ENCODE measurements around the gene EPHA1.

EPHA1 gene

DNA sequence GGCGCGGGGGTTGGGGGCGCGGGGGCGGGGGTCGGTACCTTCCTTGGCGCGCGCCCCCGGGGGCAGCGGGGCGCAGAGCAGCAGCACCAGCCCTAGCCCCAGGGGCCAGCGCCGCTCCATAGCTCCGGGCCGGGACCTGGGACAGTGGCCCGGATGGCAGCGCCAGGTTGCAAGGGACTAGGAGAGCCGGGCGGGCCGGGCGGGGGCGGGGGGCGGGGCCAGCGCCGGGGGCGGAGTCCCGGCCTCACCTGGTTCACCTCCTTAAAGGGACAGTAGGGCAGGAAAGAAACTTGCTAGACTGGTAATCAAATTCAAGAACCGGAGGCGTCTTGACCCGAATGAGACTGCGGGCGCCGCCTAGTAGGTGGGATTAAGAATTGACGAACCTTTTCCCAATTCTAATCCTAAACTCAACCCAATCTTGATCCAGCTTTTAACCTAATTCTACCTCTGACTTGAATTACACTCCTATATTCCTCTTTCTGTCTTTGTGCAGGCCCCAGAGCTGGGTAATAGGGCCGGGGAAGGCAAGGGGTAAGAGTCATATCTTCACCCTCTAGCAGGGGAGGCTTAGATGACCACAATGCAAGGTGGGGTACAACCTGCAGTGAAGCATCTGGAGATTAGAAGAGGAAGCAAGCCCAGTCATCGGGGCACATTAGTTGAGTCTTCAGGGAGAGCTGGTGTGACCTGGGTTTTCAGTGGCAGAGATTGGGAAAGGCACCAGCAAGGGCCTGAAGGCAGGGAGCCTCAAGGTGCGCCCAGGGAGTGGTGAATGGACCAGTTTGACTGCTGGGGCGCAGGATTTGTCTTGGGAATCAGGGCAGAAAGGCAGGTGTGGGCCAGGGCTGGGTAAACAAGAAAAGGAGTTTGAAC lies at the start of gene EPHA1:
Gene EPHA1, minus strand, starts transcription at position 171 of the 876 bp plus-strand sequence. Its CDS starts 51 bp downstream, at position 120.
- peak; percentile 35 for DNase-seq

DNA sequence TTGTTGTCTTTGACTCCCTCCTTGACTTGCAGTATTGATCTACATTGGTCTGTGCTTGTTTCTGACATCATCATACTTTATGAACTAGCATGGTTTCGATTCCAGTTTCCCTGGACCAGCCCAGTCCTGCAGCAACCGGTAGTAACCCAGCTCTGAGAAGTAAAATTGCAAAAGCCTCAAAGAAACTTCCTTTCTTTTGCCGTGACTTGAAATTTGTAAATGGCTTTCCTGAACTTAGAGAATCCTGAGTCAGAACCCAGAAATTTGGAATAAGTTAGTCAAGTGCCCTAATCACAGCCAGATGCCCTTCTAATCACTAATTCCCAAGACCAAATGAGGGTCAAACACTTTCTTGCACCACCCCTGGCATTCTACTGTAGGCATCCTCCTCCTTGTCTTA lies 49.6 kb upstream of the EPHA1 start:
- no peak for DNase-seq

DNA sequence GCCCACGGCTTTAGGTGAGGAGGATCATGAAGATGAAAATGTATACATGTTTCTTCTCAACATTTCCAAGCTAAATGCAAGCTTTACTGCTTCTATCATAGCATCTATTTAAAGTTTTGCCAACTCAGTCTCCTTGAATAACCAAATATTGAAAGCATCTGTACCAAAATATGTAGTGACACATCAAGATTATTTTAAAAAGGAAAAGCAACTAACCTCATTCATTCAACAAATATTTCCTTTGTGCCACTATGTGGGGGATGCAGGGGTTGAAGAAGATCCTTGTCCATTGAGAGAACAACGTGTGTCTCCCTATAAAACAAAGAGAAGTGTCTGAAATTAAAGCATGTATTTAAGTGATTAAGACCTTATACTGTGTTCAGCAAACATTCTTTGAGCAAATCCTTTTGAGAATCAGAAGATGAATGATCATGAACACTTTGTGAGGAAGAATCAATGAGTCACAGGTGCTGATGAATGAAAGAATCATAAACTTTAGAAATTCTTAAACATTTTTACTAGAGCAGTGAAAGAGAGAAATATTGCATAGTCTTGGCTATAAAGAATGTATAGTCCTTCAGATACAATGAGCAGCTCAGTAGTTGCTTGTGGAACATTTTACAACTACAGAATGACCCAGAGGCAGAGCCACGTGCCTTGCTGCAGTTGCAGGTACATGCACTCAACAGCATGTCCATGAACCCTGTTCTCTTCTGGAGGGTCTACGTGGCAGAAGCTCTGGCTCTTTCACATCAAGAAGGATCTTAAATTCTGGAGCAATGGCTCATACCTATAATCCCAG lies 48.5 kb upstream of the EPHA1 start:
- DNase-seq, result no peak

DNA sequence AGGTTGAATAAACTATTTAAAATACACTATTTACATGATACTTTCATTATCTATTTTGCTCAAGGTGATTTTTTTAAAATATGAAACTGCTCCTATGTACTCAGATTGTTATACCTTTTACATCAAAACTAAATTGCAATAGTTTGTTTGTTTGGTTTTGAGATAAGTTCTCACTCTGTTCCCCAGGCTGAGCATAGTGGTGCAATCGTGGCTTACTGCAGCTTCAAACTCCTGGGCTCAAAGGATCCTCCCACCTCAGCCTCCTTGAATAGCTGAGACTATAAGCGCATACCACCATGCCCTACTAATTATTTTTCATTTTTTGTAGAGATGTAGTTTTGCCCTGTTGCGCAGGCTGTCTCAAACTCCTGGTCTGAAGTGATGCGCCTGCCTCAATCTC lies 47.3 kb upstream of the EPHA1 start:
- no peak for DNase-seq

GRCh38 chr7:143455491-143455890 lies 46.8 kb upstream of the EPHA1 start:
- no peak for DNase-seq

- DNase-seq, result no peak
Observed at GRCh38 chr7:143454091-143454680, 45.5 kb upstream of the EPHA1 start.

DNA sequence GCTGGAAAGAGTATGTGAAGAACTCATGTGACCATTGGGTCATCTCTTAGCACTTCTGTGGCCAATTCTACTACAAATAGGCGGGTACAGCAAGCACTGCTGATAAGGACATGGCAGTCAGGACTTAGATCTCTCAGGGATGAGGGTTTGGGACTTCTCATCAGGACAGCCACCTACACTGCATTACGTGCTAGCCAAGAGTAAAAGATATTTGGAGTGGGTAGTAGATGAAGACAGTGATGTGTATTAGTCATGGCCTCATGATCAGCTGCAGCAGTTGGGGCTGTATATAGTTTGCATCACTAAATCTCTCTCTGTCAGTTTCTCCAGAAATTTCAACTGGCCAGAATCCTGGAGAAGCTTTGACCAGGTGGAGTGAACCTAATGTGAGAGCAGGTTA lies 43.8 kb upstream of the EPHA1 start:
- no peak for DNase-seq

- no peak for DNase-seq
Observed at GRCh38 chr7:143451746-143452145, 43.1 kb upstream of the EPHA1 start.

GRCh38 chr7:143451122-143451521 lies 42.5 kb upstream of the EPHA1 start:
- DNase-seq, result no peak

DNA sequence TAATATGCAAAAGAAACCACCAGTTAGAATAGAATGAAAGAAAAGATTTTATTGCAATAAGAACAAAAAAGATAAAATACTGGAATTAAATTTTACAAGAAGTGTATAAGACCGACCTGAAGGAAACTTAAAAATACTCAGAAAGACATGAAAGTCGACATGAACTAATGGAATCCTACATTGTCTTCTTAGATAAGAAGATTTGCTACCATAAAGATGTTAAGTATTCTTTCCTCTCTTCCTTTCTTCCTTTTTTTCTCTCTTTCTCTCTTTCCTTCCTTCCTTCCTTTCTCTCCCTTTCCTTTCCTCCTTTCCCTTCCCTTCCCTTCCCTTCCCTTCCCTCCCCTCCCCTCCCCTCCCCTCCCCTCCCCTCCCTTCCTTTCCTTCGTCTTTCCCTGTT lies 41.1 kb upstream of the EPHA1 start:
- no peak for DNase-seq

DNA sequence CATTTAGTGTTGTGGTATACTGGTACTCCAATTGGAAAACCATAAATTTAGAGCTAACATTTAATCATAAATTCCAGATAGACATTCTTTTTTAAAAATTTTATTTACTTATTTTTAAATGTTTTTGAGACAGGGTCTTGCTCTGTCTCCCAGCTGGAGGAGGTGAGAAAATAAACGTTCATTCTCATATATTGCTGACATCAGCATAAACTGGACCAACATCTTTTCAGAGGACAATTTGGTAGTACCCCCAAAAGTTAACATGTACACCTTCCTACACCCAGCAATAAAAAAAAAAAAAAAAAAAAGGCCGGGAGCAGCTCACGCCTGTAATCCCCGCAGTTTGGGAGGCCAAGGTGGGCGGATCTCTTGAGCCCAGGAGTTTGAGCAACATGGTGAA lies 39.8 kb upstream of the EPHA1 start:
- DNase-seq, result no peak

- no peak for DNase-seq
Observed at GRCh38 chr7:143447466-143447865, 38.8 kb upstream of the EPHA1 start.

GRCh38 chr7:143444785-143445184 lies 36.1 kb upstream of the EPHA1 start:
- no peak for DNase-seq

DNA sequence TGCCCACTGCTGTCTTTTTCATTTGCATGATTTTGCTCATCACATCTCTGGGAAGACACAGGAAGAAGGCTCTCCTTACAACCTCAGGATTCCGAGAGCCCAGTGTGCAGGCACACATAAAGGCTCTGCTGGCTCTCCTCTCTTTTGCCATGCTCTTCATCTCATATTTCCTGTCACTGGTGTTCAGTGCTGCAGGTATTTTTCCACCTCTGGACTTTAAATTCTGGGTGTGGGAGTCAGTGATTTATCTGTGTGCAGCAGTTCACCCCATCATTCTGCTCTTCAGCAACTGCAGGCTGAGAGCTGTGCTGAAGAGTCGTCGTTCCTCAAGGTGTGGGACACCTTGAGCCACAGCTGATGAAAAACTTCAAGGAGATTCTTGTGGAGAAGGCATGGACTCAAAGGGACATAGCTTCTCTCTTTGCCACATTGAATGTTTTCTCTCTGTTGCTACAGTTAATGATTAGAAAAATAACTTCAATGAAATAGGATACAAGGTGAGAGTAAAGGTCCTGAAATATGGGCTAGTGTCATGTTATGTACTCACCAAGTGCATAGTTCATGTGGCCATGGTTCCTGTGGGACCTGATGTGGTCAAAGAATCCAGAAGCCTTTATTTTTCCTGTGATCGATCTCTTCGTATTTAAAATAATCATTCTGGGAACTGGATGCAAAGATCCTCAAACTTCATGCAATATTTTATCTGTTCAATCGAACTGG lies 35.6 kb upstream of the EPHA1 start:
- DNase-seq, result no peak

GRCh38 chr7:143443153-143443552 lies 34.5 kb upstream of the EPHA1 start, which contains the start of gene TAS2R60:
TSS of gene TAS2R60 (plus strand) at chr7:143443453. CDS start at chr7:143443453, 0 bp downstream.
- DNase-seq, result no peak

DNA sequence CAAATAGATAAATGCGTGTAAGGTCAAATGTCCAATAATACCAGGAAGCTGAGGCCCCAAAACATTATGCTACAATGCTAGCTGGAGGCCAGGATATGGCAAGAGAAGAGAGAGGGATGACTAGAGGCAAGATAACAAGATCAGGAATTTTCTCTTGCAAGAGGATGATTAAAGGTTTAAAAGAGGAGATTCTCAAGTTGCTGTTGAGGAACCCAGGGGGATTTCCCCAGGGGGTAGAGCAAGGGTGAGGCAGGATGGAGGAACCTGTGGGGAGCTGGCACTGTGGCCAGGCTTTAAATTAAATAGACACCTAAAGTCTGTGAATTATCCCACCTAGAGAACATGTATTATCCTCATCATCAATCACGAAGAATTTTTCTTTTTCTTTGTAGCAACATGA lies 31.2 kb upstream of the EPHA1 start:
- no peak for DNase-seq

GRCh38 chr7:143437578-143437977 lies 28.9 kb upstream of the EPHA1 start:
- DNase-seq, result peak; percentile 6

DNA sequence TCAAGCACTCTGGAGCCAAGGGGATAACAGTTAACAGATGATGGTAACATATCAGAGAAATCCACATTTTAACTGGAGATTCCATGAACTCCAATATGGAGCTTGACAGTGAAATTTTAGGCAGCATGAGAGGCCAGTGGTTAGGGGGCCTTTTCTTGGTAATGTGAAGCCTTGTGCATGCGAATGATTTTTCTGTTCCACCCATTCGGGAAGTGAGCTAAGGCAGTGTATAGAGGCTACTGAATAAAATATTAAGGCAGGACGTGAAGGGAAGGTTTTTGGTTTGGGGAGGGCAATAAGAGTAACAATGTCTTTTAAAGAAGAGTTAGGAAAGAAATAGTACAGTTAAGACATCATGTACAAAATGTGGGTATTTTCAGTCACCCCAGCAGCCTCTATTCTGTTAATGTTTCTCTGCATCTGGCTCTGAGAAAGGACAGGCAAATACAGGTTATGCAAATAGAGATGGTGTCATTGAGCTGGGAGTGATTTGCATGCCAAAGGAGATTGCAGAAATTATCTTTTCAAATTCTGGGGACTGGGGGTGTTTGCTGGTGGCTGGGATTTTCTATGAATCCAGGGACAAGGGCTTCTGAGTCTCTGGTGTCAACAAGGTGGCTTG lies 27.8 kb upstream of the EPHA1 start:
- no peak for DNase-seq

- no peak for DNase-seq
Observed at GRCh38 chr7:143435266-143435665, 26.6 kb upstream of the EPHA1 start.

- DNase-seq, result no peak
Observed at GRCh38 chr7:143434660-143435059, 26.0 kb upstream of the EPHA1 start.

DNA sequence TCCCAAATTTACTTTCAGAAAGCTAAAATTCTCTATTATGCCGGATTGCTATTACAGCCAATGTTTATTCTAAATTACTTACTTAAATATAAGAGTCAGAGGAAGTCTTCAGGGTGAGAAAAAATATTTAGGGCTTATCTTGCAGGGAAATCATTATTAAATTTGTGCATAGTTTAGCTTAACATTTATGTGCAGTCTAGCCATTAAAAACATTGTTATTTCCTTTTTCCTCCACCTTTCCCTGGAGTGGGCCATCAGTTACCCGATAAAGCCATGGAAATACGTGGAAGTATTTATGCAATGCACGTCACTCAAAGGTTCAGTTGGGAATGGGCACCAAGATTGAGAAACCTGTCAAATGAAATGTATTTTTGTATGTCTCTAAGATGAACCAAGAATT lies 25.1 kb upstream of the EPHA1 start:
- no peak for DNase-seq

DNA sequence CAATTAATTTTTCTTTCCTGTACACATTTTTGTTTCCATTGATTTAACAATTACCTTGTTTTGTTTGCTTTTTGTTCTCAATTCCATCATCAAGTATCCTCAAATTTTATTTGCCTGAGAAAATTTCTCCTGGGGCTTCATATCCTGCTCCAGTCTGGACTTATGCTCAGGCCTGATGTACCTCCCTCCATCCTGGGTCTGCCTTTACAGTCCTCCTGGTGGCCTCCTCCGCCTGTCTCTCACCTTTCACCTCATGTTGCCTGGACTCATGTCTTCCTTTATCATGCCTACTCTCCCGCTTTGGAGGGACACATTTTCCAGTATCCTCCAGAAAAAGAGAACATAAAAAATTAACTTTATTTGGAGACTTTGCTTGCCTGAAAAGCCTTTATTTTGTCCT lies 22.5 kb upstream of the EPHA1 start:
- no peak for DNase-seq

Measured in activated CD4-positive, alpha-beta T cell treated with anti-CD3 and anti-CD28 coated beads, Interleukin-2, amount 50 U/mL, for 16 hours (primary cell).